K562 (cell line): Measurements from ENCODE around the gene SP2. TPM values are rescaled to one million over a fixed set of nuclear protein-coding genes. Genes with fewer than 3 reads are reported as not detected.

ENCODE experiments used
- BDP1 ChIP-seq: IDR thresholded peaks from 3 replicates; pipeline ENCODE4 v1.6.1; 2011; ENCODE audit not compliant: insufficient read length, insufficient read depth
- BRCA1 ChIP-seq, 2 experiments: fragments of 450-650 bp in 1 of 2; sonication (generic) in 1 of 2; formaldehyde crosslinking in 1 of 2; IDR thresholded peaks; 2 replicates each; pipeline versions ENCODE4 v1.5.0 to v1.6.1; 2017 to 2020; ENCODE audit warnings: mild to moderate bottlenecking in 1 of 2, missing genetic modification reagents in 1 of 2
- BRF1 ChIP-seq: IDR thresholded peaks from 3 replicates; pipeline ENCODE4 v1.6.1; 2011; ENCODE audit warnings: borderline replicate concordance, mild to moderate bottlenecking; ENCODE audit not compliant: insufficient read length; ENCODE audit errors: extremely low read depth
- CEBPB ChIP-seq: fragments of 450-650 bp; IDR thresholded peaks from 2 replicates; pipeline ENCODE4 v1.6.1; 2016; ENCODE audit warnings: missing genetic modification characterization, missing compliant biosample characterization
- CHD2 ChIP-seq: IDR thresholded peaks from 2 replicates; pipeline ENCODE4 v1.6.1; 2011; ENCODE audit warnings: low read depth, low read length
- CLOCK ChIP-seq: fragments of 250-450 bp; sonication (Bioruptor Pico); IDR thresholded peaks from 2 replicates; pipeline ENCODE4 v1.4.0; 2020; ENCODE audit warnings: mild to moderate bottlenecking, moderate library complexity, borderline replicate concordance
- FOXA3 ChIP-seq, 2 experiments: fragments of 450-650 bp in 1 of 2; sonication (generic) in 1 of 2; formaldehyde crosslinking; IDR thresholded peaks in 1 of 2; conservative IDR thresholded peaks in 1 of 2; 2 replicates each; pipeline versions ENCODE4 v1.4.0 to v1.8.0; 2020 to 2022; ENCODE audit warnings: mild to moderate bottlenecking in 2 of 2, missing genetic modification reagents in 1 of 2
- GATAD2B ChIP-seq: fragments of 450-650 bp; IDR thresholded peaks from 2 replicates; pipeline ENCODE4 v1.6.1; 2017; ENCODE audit warnings: mild to moderate bottlenecking, borderline replicate concordance
- IFI16 ChIP-seq: fragments of 250-450 bp; sonication (Bioruptor Pico); IDR thresholded peaks from 2 replicates; pipeline ENCODE4 v2.1.2; 2022; ENCODE audit warnings: mild to moderate bottlenecking, inconsistent platforms
- ILF3 ChIP-seq: fragments of 450-650 bp; IDR thresholded peaks from 2 replicates; pipeline ENCODE4 v1.6.1; 2018; ENCODE audit warnings: antibody characterized with exemption, mild to moderate bottlenecking, moderate library complexity, borderline replicate concordance
- JUND ChIP-seq, 2 experiments: IDR thresholded peaks; 2 replicates in 1 of 2; 3 replicates in 1 of 2; pipeline ENCODE4 v1.6.1; 2011; ENCODE audit warnings: borderline replicate concordance in 2 of 2, low read depth in 2 of 2, low read length in 2 of 2, improper control_type of control experiment in 1 of 2, missing biosample characterization in 1 of 2, missing genetic modification characterization in 1 of 2, missing genetic modification reagents in 1 of 2
- KLF16 ChIP-seq: IDR thresholded peaks from 2 replicates; pipeline ENCODE4 v1.6.1; 2016; ENCODE audit warnings: antibody characterized with exemption
- MBD1 ChIP-seq: fragments of 250-450 bp; sonication (Bioruptor Pico); IDR thresholded peaks from 2 replicates; pipeline ENCODE4 v1.8.0; 2022; ENCODE audit warnings: inconsistent platforms
- MNT ChIP-seq, 2 experiments: fragments of 450-650 bp; conservative IDR thresholded peaks; 2 replicates each; pipeline ENCODE4 v1.6.1; 2017; ENCODE audit warnings: mild to moderate bottlenecking in 2 of 2, moderate library complexity in 2 of 2
- NFIC ChIP-seq: fragments of 450-650 bp; IDR thresholded peaks from 2 replicates; pipeline ENCODE4 v1.6.1; 2017; ENCODE audit warnings: mild to moderate bottlenecking, inconsistent platforms
- NUFIP1 ChIP-seq: fragments of 450-650 bp; IDR thresholded peaks from 2 replicates; pipeline ENCODE4 v1.6.1; 2018; ENCODE audit not compliant: partially characterized antibody
- POU5F1 ChIP-seq: fragments of 150-350 bp; IDR thresholded peaks from 2 replicates; pipeline ENCODE4 v1.6.1; 2014; ENCODE audit warnings: borderline replicate concordance, low read length, low read depth, mild to moderate bottlenecking; ENCODE audit not compliant: partially characterized antibody
- RBFOX2 ChIP-seq: fragments of 200-400 bp; formaldehyde crosslinking; IDR thresholded peaks from 2 replicates; pipeline ENCODE4 v1.6.1; 2017; ENCODE audit warnings: low read depth, mild to moderate bottlenecking, low read length, moderate library complexity
- RBM39 ChIP-seq: fragments of 200-400 bp; formaldehyde crosslinking; optimal IDR thresholded peaks from 2 replicates; pipeline ENCODE3; 2018; ENCODE audit warnings: low read depth, low read length
- SP2 ChIP-seq: IDR thresholded peaks from 2 replicates; pipeline ENCODE4 v1.6.1; 2011; ENCODE audit warnings: mild to moderate bottlenecking, low read depth, low read length, moderate library complexity; ENCODE audit not compliant: poor library complexity, severe bottlenecking; ENCODE audit errors: extremely low read depth
- TFAM ChIP-seq: fragments of 250-450 bp; sonication (Bioruptor Pico); conservative IDR thresholded peaks from 2 replicates; pipeline ENCODE4 v1.5.0; 2021; ENCODE audit warnings: mild to moderate bottlenecking, moderate library complexity
- TRIM28 ChIP-seq: fragments of 450-650 bp; IDR thresholded peaks from 2 replicates; pipeline ENCODE4 v1.6.1; 2017
- ZNF174 ChIP-seq: fragments of 250-450 bp; sonication (Bioruptor Pico); IDR thresholded peaks from 2 replicates; pipeline ENCODE4 v1.4.0; 2020; ENCODE audit warnings: mild to moderate bottlenecking
- ZNF785 ChIP-seq: fragments of 250-450 bp; sonication (Bioruptor Pico); IDR thresholded peaks from 2 replicates; pipeline ENCODE4 v1.4.0; 2020; ENCODE audit warnings: mild to moderate bottlenecking
- polyA plus RNA-seq, 8 experiments: library from polyadenylated mRNA; depleted of rRNA in 4 of 8; stranded (reverse) in 5 of 8; unstranded in 3 of 8; fragments of >200 nt; fragmentation: Nextera tagmentation in 2 of 8; fragmentation: Illumina TruSeq in 1 of 8; extraction: Ambion mirVana in 2 of 8; extraction: Trizol in 1 of 8; gene quantifications; 2 replicates each; pipeline versions ENCODE4 v1.2.1 to v1.2.3, GENCODE V29; 2011 to 2014; ENCODE audit warnings: inconsistent platforms in 1 of 8, missing spikeins in 1 of 8
- total RNA-seq, 7 experiments: library from RNA; depleted of rRNA in 6 of 7; stranded (reverse); fragments of >200 nt in 6 of 7; fragmentation: Illumina TruSeq in 2 of 7; extraction: Trizol in 2 of 7; gene quantifications; 2 replicates each; pipeline versions ENCODE4 v1.2.1 to v1.2.3, GENCODE V29; 2011 to 2021; ENCODE audit warnings: low replicate concordance in 1 of 7

SP2 gene
- total and polyA plus RNA-seq, 9 of the 15 experiments (the other 6 are each of a cell fraction or from before 2014, with no cell fraction given) = 0.77 to 22.3 (median 2.3) TPM

- TF ChIP-seq RBM39 (no peak), CHD2 (no peak), IFI16 (no peak), BRCA1 (IDR thresholded peaks at IDR 0.05) (no peak), BRCA1 (CRISPR knock-in tag; IDR thresholded peaks at IDR 0.05) (no peak), KLF16 (peak; percentile 29; the same call in 1 of the 2 replicates), CLOCK (CRISPR knock-in tag) (no peak), CEBPB (tag) (no peak), ZNF785 (CRISPR knock-in tag) (no peak), TRIM28 (no peak), NUFIP1 (no peak), FOXA3 (CRISPR knock-in tag; conservative IDR thresholded peaks at IDR 0.05 in 1 of 2, IDR thresholded peaks at IDR 0.05 in 1 of 2) (no peak), RBFOX2 (no peak), BDP1 (no peak), ILF3 (no peak), POU5F1 (no peak), BRF1 (no peak), JUND (IDR thresholded peaks at IDR 0.05; ENCODE audit: borderline replicate concordance, low read depth, low read length) (peak; percentile 78), JUND (tag; IDR thresholded peaks at IDR 0.05; ENCODE audit: borderline replicate concordance, low read depth, low read length) (peak; percentile 48; the same call in 1 of the 3 replicates), NFIC (peak; percentile 91), TFAM (no peak), GATAD2B (0 out of 2 replicates have a peak, but pooled peaks have one; percentile 13), ZNF174 (CRISPR knock-in tag) (no peak), SP2 (no peak), MNT (conservative IDR thresholded peaks at IDR 0.05) (peak in 1 of 2 experiments; percentile 47; a peak in 1 of 4 replicates), MBD1 (CRISPR knock-in tag) (no peak)
Observed at GRCh38 chr17:47935961-47936360, 39.9 kb downstream of the SP2 start (continued).
